Activated B cell treated with CpG ODN at 0.5 μM for 24 hours (primary cell): Measurements from ENCODE around the gene EMB. TPM values are rescaled to one million over a fixed set of nuclear protein-coding genes. Genes with fewer than 3 reads are reported as not detected.
"Not testable (repeated sequence)": the region's sequence is repeated elsewhere in the genome, so short reads cannot be mapped to it uniquely, and the experiment has no call there.

ENCODE experiments used
- ATAC-seq: fragments of 200-7000 bp; cut with Tn5 transposase; one replicate; pipeline ENCODE4 v1.10.0; 2021; ENCODE audit warnings: low read depth, mild to moderate bottlenecking, moderate library complexity
- CTCF ChIA-PET: fragments of 350-600 bp; sonication (Branson Sonifier 250); formaldehyde crosslinking; loops from one replicate; lab custom pipeline; 2021; ENCODE audit warnings: antibody characterized with exemption; lab: Charles Lee
- POLR2A ChIA-PET: fragments of 350-600 bp; sonication (Branson Sonifier 250); formaldehyde crosslinking; loops from one replicate; lab custom pipeline; 2021; ENCODE audit warnings: antibody characterized with exemption; lab: Charles Lee
- DNase-seq: peaks from one replicate; pipeline ENCODE4 v3.0.0; 2022
- H3K27ac Mint-ChIP-seq: one replicate; pipeline ENCODE4 v1.8.0; 2020; ENCODE audit warnings: mixed read lengths
- H3K27me3 Mint-ChIP-seq: one replicate; pipeline ENCODE4 v1.8.0; 2021; ENCODE audit warnings: mixed read lengths
- H3K36me3 Mint-ChIP-seq: one replicate; pipeline ENCODE4 v1.8.0; 2021; ENCODE audit warnings: low read depth, mixed read lengths
- H3K4me1 Mint-ChIP-seq: one replicate; pipeline ENCODE4 v1.8.0; 2021; ENCODE audit warnings: mixed read lengths
- H3K4me3 Mint-ChIP-seq: one replicate; pipeline ENCODE4 v1.8.0; 2020; ENCODE audit warnings: mild to moderate bottlenecking, mixed read lengths
- H3K9me3 Mint-ChIP-seq: one replicate; pipeline ENCODE4 v1.8.0; 2020; ENCODE audit warnings: mixed read lengths
- intact Hi-C: fragments of 100-400 bp; cut with micrococcal nuclease; formaldehyde crosslinking; loops from one replicate; pipeline ENCODE4 v1.15.1; 2024
- total RNA-seq: library from RNA; stranded (reverse); gene quantifications from 2 replicates; pipeline ENCODE4 v1.2.3, GENCODE V29; 2022
- TF ChIP-seq, protein P1 (sequence below): fragments of 200-600 bp; IDR thresholded peaks from one replicate; pipeline ENCODE4 v1.8.0; 2022; ENCODE audit warnings: antibody characterized with exemption, mild to moderate bottlenecking

The EMB gene
- total RNA-seq, 1 donor from 2014 or later = 70.2 TPM

DNA sequence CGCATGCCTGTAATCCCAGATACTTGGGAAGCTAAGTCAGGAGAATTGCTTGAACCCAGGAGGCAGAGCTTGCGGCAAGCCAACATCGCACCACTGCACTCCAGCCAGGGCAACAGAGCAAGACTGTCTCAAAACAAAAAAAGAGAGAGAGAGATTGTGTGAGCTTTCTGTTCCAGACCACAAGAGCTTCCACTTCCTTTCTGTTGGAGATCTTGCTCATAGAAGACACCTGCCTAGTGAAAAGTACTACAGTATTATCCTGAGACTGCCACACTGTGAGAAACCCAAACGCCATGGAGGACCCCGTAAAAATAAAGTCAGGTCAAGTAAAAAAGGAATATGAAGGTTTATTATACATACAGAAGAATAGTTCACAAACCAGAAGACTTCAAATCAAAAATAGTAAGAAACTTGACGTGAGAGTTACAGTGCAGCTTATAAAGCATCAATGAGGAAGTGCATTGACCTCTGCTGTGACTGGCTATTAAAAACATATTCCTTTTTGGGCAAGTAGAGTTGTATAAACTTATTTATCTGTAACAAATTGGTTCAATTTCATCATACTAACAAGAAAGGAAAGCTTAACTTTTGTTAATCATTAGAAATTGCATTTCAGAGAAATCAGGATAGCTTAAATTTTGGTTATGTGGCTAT lies 4.3 kb upstream of the EMB start:
- Mint-ChIP-seq H3K9me3 (no peaks in the 10 kb centered on the region), H3K27me3 (no peaks in the 10 kb centered on the region), H3K4me3 (peak overlapping the region; percentile 80), H3K36me3 (no peaks in the 10 kb centered on the region), H3K4me1 (peaks cover 69% of the 10 kb centered on the region), H3K27ac (peak overlapping the region; percentile 95)
- ATAC-seq = peak; percentile 43
- intact Hi-C loops = loop anchor here (1.0 kb wide), 1 partner anchor 56 kb away; no protein-coding TSS in a partner anchor
- no peak for DNase-seq
- ChIA-PET POLR2A (interaction anchor here (0.6 to 1.6 kb wide), 9 partner anchors 11 to 447 kb away, joined by 3 to 10 read pairs (median 7); no protein-coding TSS in a partner anchor), CTCF (interaction anchor here (1.0 kb wide), 1 partner anchor 298 kb away, joined by 3 read pairs; no protein-coding TSS in a partner anchor)
- TF ChIP-seq, protein P1, sequence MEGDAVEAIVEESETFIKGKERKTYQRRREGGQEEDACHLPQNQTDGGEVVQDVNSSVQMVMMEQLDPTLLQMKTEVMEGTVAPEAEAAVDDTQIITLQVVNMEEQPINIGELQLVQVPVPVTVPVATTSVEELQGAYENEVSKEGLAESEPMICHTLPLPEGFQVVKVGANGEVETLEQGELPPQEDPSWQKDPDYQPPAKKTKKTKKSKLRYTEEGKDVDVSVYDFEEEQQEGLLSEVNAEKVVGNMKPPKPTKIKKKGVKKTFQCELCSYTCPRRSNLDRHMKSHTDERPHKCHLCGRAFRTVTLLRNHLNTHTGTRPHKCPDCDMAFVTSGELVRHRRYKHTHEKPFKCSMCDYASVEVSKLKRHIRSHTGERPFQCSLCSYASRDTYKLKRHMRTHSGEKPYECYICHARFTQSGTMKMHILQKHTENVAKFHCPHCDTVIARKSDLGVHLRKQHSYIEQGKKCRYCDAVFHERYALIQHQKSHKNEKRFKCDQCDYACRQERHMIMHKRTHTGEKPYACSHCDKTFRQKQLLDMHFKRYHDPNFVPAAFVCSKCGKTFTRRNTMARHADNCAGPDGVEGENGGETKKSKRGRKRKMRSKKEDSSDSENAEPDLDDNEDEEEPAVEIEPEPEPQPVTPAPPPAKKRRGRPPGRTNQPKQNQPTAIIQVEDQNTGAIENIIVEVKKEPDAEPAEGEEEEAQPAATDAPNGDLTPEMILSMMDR = no peak

DNA sequence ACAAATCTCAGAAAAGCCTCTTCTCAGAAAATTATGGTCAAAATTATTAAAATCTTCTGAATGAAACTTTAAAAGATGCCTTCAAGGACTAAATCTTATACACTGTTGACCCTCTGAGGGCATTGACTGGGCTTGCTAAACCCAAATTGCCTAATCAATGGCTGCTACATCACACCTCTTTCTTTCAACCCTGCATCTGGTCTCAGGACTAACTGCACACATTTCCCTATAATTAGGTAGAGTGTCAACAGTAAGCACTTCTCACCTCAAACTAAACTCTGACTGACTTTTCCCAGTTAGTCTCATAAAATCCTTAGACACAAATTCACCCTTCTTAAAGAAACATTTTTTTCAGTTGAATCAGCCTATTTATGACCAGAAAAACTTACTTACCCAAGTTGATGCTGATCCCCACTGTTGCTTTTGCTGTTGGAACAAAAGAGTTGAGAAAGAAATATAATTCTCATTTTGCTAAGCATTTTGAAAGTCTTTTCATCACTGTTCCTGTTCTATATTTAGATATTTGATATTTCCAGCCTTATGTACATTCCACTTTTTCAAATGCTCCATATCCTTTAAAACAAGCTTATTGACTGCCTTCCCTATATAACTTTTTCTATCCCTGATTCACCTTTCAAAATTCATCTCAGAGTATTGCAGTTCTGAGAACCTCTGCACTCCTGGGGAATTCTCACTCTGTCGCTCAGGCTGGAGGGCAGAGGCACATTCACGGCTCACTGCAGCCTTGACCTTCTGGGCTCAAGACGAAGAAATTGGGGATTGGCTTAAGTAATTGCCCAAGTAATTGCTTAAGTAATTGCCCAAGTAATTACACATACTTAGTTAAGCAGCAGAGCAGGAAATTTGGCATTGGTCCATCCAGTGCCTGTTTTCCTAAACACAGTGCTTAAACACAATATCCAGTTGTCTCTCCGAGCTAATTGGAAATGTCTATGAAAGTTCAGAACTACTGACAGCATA lies 1.8 kb upstream of the EMB start:
- H3K27me3 Mint-ChIP-seq, ATAC-seq, CTCF ChIA-PET, DNase-seq, H3K9me3 Mint-ChIP-seq, H3K36me3 Mint-ChIP-seq, H3K4me3 Mint-ChIP-seq: not testable (repeated sequence)
- H3K27ac Mint-ChIP-seq = peak overlapping the region; percentile 98
- H3K4me1 Mint-ChIP-seq = peaks cover 73% of the 10 kb centered on the region
- POLR2A ChIA-PET = interaction anchor here (1.3 to 2.9 kb wide), 2 partner anchors 15 to 62 kb away, joined by 3 to 17 read pairs; no protein-coding TSS in a partner anchor
- intact Hi-C loops = loop anchor here (5.0 kb wide), 1 partner anchor 414 kb away; no protein-coding TSS in a partner anchor

DNA sequence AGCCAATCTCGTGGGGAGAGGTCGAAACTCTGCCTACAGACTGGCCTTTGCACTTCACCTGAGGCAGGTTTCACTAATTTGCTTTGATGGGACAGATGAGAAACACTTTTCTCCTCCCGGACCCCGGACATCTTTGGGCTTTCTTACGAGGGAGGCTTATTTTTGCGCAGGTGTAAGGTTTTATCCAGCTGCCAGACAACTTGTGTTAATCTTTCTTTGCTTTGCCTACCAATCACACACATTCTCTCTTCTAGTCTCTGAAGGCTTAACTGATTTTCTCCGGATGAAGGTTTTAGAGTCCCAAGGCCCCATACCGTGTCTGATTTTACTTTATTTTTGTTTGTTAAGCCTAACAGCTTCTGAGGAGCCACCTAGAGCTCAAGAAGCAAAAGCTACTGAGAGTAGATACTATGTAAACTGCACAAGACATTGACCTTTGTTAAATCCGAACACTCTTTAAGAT lies 436 bp upstream of the EMB start:
- H3K4me3 Mint-ChIP-seq = peak overlapping the region; percentile 90
- intact Hi-C loops = loop anchor here (1.0 to 5.0 kb wide), 5 partner anchors 25 to 416 kb away; partner anchors contain the start of gene PARP8
- no peaks in the 10 kb centered on the region for H3K27me3 Mint-ChIP-seq
- peaks cover 65% of the 10 kb centered on the region for H3K4me1 Mint-ChIP-seq
- peak overlapping the region; percentile 98 for H3K27ac Mint-ChIP-seq
- peaks cover 1% of the 10 kb centered on the region for H3K36me3 Mint-ChIP-seq
- TF ChIP-seq, protein P1 = no peak
- ChIA-PET CTCF (interaction anchor here (1.1 to 2.8 kb wide), 3 partner anchors 11 to 280 kb away, joined by 3 to 12 read pairs (median 4); no protein-coding TSS in a partner anchor), POLR2A (interaction anchor here (0.6 to 2.9 kb wide), 14 partner anchors 11 to 302 kb away, joined by 3 to 24 read pairs (median 3); partner anchors contain the start of gene PARP8)
- ATAC-seq (peak; percentile 5), DNase-seq (no peak)
- H3K9me3 Mint-ChIP-seq = no peaks in the 10 kb centered on the region

DNA sequence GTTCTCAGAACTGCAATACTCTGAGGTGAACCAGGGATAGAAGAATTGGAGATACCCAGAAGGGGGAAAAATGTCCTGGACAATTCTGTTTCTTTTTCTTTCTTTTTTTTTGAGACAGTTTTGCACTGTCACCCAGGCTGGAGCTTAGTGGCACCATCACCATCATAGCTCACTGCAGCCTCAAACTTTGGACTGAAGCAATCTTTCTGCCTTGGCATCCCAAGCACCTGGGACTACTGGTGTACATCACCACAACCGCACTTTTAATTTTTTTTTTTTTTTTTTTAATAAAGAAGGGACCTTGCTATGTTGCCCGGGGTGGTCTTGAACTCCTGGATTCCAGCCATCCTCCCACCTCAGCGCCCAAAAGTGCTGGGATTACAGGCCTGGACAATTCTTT lies 1.9 kb downstream of the EMB start:
- no peak overlapping the region for H3K27ac Mint-ChIP-seq
- H3K4me1 Mint-ChIP-seq = peaks cover 66% of the 10 kb centered on the region
- no peak overlapping the region for H3K4me3 Mint-ChIP-seq
- H3K9me3 Mint-ChIP-seq = no peaks in the 10 kb centered on the region
- ATAC-seq (no peak), DNase-seq (no peak)
- peaks cover 7% of the 10 kb centered on the region for H3K36me3 Mint-ChIP-seq
- CTCF ChIA-PET = interaction anchor here (1.5 to 2.8 kb wide), 2 partner anchors 11 to 74 kb away, joined by 3 to 12 read pairs; no protein-coding TSS in a partner anchor
- TF ChIP-seq, protein P1 = no peak
- intact Hi-C loops = no loop called here
- POLR2A ChIA-PET = interaction anchor here (2.7 kb wide), 1 partner anchor 9 kb away, joined by 11 read pairs; no protein-coding TSS in a partner anchor
- no peaks in the 10 kb centered on the region for H3K27me3 Mint-ChIP-seq

DNA sequence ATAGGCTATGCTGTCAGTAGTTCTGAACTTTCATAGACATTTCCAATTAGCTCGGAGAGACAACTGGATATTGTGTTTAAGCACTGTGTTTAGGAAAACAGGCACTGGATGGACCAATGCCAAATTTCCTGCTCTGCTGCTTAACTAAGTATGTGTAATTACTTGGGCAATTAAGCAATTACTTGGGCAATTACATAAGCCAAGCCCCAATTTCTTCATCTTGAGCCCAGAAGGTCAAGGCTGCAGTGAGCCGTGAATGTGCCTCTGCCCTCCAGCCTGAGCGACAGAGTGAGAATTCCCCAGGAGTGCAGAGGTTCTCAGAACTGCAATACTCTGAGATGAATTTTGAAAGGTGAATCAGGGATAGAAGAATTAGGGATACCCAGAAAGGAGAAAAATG lies 3.0 kb downstream of the EMB start:
- intact Hi-C loops, CTCF ChIA-PET, H3K27me3 Mint-ChIP-seq, DNase-seq, H3K36me3 Mint-ChIP-seq, H3K9me3 Mint-ChIP-seq, POLR2A ChIA-PET, ATAC-seq: not testable (repeated sequence)
- H3K4me3 Mint-ChIP-seq = peak overlapping the region; percentile 36
- H3K27ac Mint-ChIP-seq = peak overlapping the region; percentile 37
- peaks cover 74% of the 10 kb centered on the region for H3K4me1 Mint-ChIP-seq
